T47D (cell line): ENCODE measurements around the gene CLCN2.

ENCODE experiments used
- DNase-seq, 2 experiments: peaks; one replicate each; pipeline versions ENCODE4 v3.0.0 to v3.0.0-alpha.2; 2011 to 2012; ENCODE audit warnings: low read depth in 1 of 2, low spot score in 1 of 2
- JUND ChIP-seq: IDR thresholded peaks from 2 replicates; pipeline ENCODE4 v1.6.1; 2012; ENCODE audit warnings: low read depth
- in situ Hi-C: cut with HindIII; loops from 2 replicates; pipeline ENCODE4 v1.10.0; 2016; ENCODE audit warnings: low sequenced_read_pairs, low pct_unique_long_range_greater_than_20kb

CLCN2 gene

GRCh38 chr3:184315543-184315867 is 45.9 kb downstream of the CLCN2 start:
- in situ Hi-C loops = no loop called here
- peak in 1 of 2 experiments; percentile 4 for DNase-seq
- TF ChIP-seq JUND = no peak

GRCh38 chr3:184314700-184315542 is 46.5 kb downstream of the CLCN2 start:
- in situ Hi-C loops = no loop called here
- no peak for TF ChIP-seq JUND
- DNase-seq = peak; percentile 69 to 90

GRCh38 chr3:184314363-184314699 is 47.1 kb downstream of the CLCN2 start, which contains the start of gene EIF4G1:
Gene EIF4G1 (plus strand): TSS chr3:184314606. CDS start chr3:184315797, 1,191 bp downstream.
- TF ChIP-seq JUND = no peak
- in situ Hi-C loops = no loop called here
- DNase-seq = peak; percentile 98

- in situ Hi-C loops = no loop called here
- peak in 1 of 2 experiments; percentile 2 for DNase-seq
- no peak for TF ChIP-seq JUND
These were observed 49.8 kb downstream of the CLCN2 start for GRCh38 chr3:184311633-184312032.

- TF ChIP-seq JUND = no peak
- no peak for DNase-seq
- in situ Hi-C loops = no loop called here
These were observed 52.7 kb downstream of the CLCN2 start for GRCh38 chr3:184308744-184309143.

GRCh38 chr3:184307915-184308314 is 53.5 kb downstream of the CLCN2 start:
- DNase-seq = no peak
- no peak for TF ChIP-seq JUND
- in situ Hi-C loops = no loop called here

GRCh38 chr3:184306341-184306972 is 54.9 kb downstream of the CLCN2 start:
- in situ Hi-C loops = no loop called here
- no peak for TF ChIP-seq JUND
- no peak for DNase-seq

GRCh38 chr3:184305577-184305976 is 55.8 kb downstream of the CLCN2 start:
- in situ Hi-C loops = no loop called here
- DNase-seq = peak; percentile 4 to 52
- no peak for TF ChIP-seq JUND

GRCh38 chr3:184300378-184300720 is 61.1 kb downstream of the CLCN2 start:
- in situ Hi-C loops = no loop called here
- no peak for TF ChIP-seq JUND
- DNase-seq = no peak

GRCh38 chr3:184299488-184300377 is 61.7 kb downstream of the CLCN2 start:
- no peak for TF ChIP-seq JUND
- in situ Hi-C loops = no loop called here
- DNase-seq = peak; percentile 10 to 48

GRCh38 chr3:184298759-184299487 is 62.5 kb downstream of the CLCN2 start, which contains the start of gene PSMD2:
Gene PSMD2 (plus strand): TSS chr3:184299241. CDS start chr3:184299267, 26 bp downstream.
- peak; percentile 90 to 100 for DNase-seq
- in situ Hi-C loops = no loop called here
- TF ChIP-seq JUND = no peak

GRCh38 chr3:184296616-184297015 is 64.8 kb downstream of the CLCN2 start:
- TF ChIP-seq JUND = no peak
- DNase-seq = peak; percentile 31 to 70
- in situ Hi-C loops = no loop called here
